ENCODE measurements around the gene CPED1.

DNA sequence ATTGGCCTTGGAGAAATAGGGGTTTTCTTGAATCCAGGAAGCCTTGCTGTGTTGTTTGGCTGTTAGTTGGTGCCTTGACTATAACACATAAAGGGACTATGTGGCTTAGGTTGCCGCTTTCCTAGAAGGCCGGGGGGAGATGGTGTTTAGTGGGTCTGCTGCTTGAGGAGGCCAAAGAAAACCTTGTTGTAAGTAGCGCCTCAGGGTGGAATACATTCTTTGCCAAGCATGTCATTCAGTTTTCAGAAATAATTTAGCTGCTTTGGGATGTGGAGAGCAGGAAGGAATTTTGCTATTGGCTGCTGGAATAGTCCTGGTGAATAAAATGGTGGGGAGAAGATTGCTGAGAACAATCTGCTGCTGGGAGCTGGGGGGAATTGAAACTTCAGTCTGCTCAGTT, 207.4 kb downstream of the CPED1 start:
- TF ChIP-seq, protein P1, sequence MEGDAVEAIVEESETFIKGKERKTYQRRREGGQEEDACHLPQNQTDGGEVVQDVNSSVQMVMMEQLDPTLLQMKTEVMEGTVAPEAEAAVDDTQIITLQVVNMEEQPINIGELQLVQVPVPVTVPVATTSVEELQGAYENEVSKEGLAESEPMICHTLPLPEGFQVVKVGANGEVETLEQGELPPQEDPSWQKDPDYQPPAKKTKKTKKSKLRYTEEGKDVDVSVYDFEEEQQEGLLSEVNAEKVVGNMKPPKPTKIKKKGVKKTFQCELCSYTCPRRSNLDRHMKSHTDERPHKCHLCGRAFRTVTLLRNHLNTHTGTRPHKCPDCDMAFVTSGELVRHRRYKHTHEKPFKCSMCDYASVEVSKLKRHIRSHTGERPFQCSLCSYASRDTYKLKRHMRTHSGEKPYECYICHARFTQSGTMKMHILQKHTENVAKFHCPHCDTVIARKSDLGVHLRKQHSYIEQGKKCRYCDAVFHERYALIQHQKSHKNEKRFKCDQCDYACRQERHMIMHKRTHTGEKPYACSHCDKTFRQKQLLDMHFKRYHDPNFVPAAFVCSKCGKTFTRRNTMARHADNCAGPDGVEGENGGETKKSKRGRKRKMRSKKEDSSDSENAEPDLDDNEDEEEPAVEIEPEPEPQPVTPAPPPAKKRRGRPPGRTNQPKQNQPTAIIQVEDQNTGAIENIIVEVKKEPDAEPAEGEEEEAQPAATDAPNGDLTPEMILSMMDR (conservative IDR thresholded peaks at IDR 0.05 in 1 of 2, IDR thresholded peaks at IDR 0.05 in 1 of 2; ENCODE audit: low read depth in 1 of 2, low read length in 2 of 2), result no peak
- TF ChIP-seq EZH2 (IDR thresholded peaks at IDR 0.05; ENCODE audit: low read length, missing control alignments), result no peak

Measured in fibroblast of lung (primary cell).